GM19468 (cell line): ENCODE results near the gene LAMTOR4.
"Not testable (repeated sequence)": the region's sequence is repeated elsewhere in the genome, so short reads cannot be mapped to it uniquely, and the experiment has no call there.

Experiments
- ATAC-seq: cut with Tn5 transposase; IDR thresholded peaks from one replicate; pipeline ENCODE4 v1.9.1; 2021; ENCODE audit warnings: mild to moderate bottlenecking, moderate library complexity, moderate number of reproducible peaks; ENCODE audit not compliant: unreplicated experiment; ENCODE audit errors: extremely low read depth

The LAMTOR4 gene

DNA sequence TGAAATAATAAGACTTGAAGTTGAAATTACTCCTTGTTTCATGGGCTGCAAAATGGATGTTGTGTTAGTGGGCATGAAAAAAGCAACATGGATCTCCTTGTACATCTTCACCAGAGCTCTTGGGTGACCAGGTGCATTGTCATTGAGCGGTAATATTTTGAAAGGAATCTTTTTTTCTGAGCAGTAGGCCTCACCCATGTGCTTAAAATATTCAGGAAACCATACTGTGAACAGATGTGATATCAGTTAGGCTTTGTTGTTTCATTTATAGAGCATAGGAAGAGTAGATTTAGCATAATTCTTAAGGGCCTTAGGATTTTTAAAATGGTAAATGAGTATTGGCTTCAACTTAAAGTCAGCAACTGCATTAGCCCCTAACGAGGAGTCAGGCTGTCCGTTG is 44.3 kb downstream of the LAMTOR4 start:
- no peak for ATAC-seq

GRCh38 chr7:100195222-100195621 is 46.5 kb downstream of the LAMTOR4 start:
- ATAC-seq, result no peak

DNA sequence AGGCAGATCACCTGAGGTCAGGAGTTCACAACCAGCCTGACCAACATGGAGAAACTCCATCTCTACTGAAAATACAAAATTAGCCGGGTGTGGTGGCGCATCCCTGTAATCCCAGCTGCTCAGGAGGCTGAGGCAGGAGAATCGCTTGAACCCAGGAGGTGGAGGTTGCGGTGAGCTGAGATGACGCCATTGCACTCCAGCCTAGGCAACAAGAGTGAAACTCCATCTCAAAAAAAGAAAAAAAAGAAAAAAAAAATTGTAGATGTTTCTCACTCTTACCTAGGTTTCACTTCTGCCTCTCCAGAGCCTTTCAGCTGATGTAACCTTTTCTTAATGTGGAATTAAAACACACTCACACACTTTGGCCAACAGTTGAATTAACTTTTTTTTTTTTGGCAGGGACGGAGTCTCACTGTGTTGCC is 47.2 kb downstream of the LAMTOR4 start:
- not testable (repeated sequence) for ATAC-seq

- ATAC-seq, result no peak
Measured at GRCh38 chr7:100198266-100198665, 49.5 kb downstream of the LAMTOR4 start.

GRCh38 chr7:100200693-100201092 is 52.0 kb downstream of the LAMTOR4 start:
- no peak for ATAC-seq
